OCI-LY1 (cell line): ENCODE data around the gene SEC62.

Experiments
- H2AFZ ChIP-seq: fragments of 200-600 bp; sonication (generic), shearing (Covaris generic); 2 replicates; pipeline ENCODE4 v1.6.0; 2014; ENCODE audit warnings: antibody characterized with exemption, mild to moderate bottlenecking, low read length
- H3F3A ChIP-seq: fragments of 200-600 bp; sonication (generic), shearing (Covaris generic); 2 replicates; pipeline ENCODE4 v1.6.0; 2014; ENCODE audit warnings: mild to moderate bottlenecking, antibody characterized with exemption, low read length, moderate library complexity; ENCODE audit not compliant: insufficient read depth
- H3K27ac ChIP-seq: fragments of 200-600 bp; sonication (generic); 2 replicates; pipeline ENCODE4 v1.5.1; 2014; ENCODE audit warnings: low read length, mixed run types, mild to moderate bottlenecking, low read depth; ENCODE audit not compliant: poor library complexity, severe bottlenecking
- H3K27me3 ChIP-seq: fragments of 200-600 bp; sonication (generic); 2 replicates; pipeline ENCODE4 v1.6.0; 2014; ENCODE audit warnings: antibody characterized with exemption, mild to moderate bottlenecking, low read length, moderate library complexity; ENCODE audit not compliant: insufficient read depth
- H3K36me3 ChIP-seq: fragments of 200-600 bp; sonication (generic); 2 replicates; pipeline ENCODE4 v1.6.1; 2014; ENCODE audit warnings: mild to moderate bottlenecking, antibody characterized with exemption, low read length, moderate library complexity, mixed read lengths; ENCODE audit not compliant: insufficient read depth
- H3K4me1 ChIP-seq: fragments of 200-600 bp; sonication (generic); 2 replicates; pipeline ENCODE4 v1.5.1; 2014; ENCODE audit warnings: mild to moderate bottlenecking, low read length, moderate library complexity; ENCODE audit not compliant: insufficient read depth, severe bottlenecking
- H3K4me2 ChIP-seq: fragments of 200-600 bp; sonication (generic), shearing (Covaris generic); 2 replicates; pipeline ENCODE4 v1.6.1; 2014; ENCODE audit warnings: low read length
- H3K4me3 ChIP-seq: fragments of 200-600 bp; sonication (generic); 2 replicates; pipeline ENCODE4 v1.5.1; 2014; ENCODE audit warnings: low read length, low read depth, mild to moderate bottlenecking, mixed read lengths; ENCODE audit not compliant: poor library complexity, severe bottlenecking
- H3K79me2 ChIP-seq: fragments of 200-600 bp; shearing (Covaris generic); 2 replicates; pipeline ENCODE4 v1.6.1; 2016; ENCODE audit warnings: mixed run types, low read length, mixed read lengths; ENCODE audit not compliant: insufficient read depth
- H3K9ac ChIP-seq: fragments of 200-600 bp; sonication (generic), shearing (Covaris generic); 2 replicates; pipeline ENCODE4 v1.6.1; 2014; ENCODE audit warnings: mild to moderate bottlenecking, low read length, mixed read lengths
- H3K9me2 ChIP-seq: fragments of 200-600 bp; sonication (generic), shearing (Covaris generic); 2 replicates; pipeline ENCODE4 v1.6.1; 2014; ENCODE audit warnings: low read depth, mild to moderate bottlenecking, low read length, mixed read lengths
- H3K9me3 ChIP-seq: fragments of 200-600 bp; shearing (Covaris generic); 2 replicates; pipeline ENCODE4 v1.6.1; 2014; ENCODE audit warnings: low read length, mixed read lengths
- H4K20me1 ChIP-seq: fragments of 200-600 bp; sonication (generic), shearing (Covaris generic); 2 replicates; pipeline ENCODE4 v1.6.0; 2016; ENCODE audit warnings: mild to moderate bottlenecking, low read length; ENCODE audit not compliant: insufficient read depth
- CTCF ChIP-seq: fragments of 200-600 bp; sonication (generic), shearing (Covaris generic); IDR thresholded peaks from 2 replicates; pipeline ENCODE4 v1.5.1; 2017; ENCODE audit warnings: mild to moderate bottlenecking, antibody characterized with exemption, low read length, moderate library complexity, mixed read lengths
- EZH2 ChIP-seq: fragments of 200-600 bp; sonication (generic), shearing (Covaris generic); IDR thresholded peaks from 2 replicates; pipeline ENCODE4 v1.8.0; 2017; ENCODE audit warnings: borderline replicate concordance, mixed run types, mild to moderate bottlenecking, antibody characterized with exemption, low read length, moderate library complexity, mixed read lengths

The SEC62 gene

GRCh38 chr3:169984292-169984691 is 17.7 kb downstream of the SEC62 start:
- peaks cover 99% of the 10 kb centered on the region for H3K36me3 ChIP-seq
- no peak for TF ChIP-seq EZH2
- TF ChIP-seq CTCF, result no peak

GRCh38 chr3:169990431-169990830 is 23.8 kb downstream of the SEC62 start:
- Histone ChIP-seq H3F3A (no peaks in the 10 kb centered on the region), H3K4me2 (no peak overlapping the region), H3K36me3 (peaks cover 94% of the 10 kb centered on the region)

More at GRCh38 chr3:169984292-169984691, 17.7 kb downstream of the SEC62 start:
- no peak overlapping the region for H3K4me3 ChIP-seq
- H3K9ac ChIP-seq, result no peak overlapping the region
- no peak overlapping the region for H3K27ac ChIP-seq
- H3K9me3 ChIP-seq, result no peaks in the 10 kb centered on the region
- no peaks in the 10 kb centered on the region for H3K9me2 ChIP-seq
- no peaks in the 10 kb centered on the region for H3K27me3 ChIP-seq
- H3K4me1 ChIP-seq, result peaks cover 10% of the 10 kb centered on the region
- H3F3A ChIP-seq, result no peaks in the 10 kb centered on the region
- H4K20me1 ChIP-seq, result no peaks in the 10 kb centered on the region
- no peak overlapping the region for H3K4me2 ChIP-seq
- H2AFZ ChIP-seq, result no peak overlapping the region
- H3K79me2 ChIP-seq, result peaks cover 11% of the 10 kb centered on the region; the same call in 1 of the 2 replicates

GRCh38 chr3:169992156-169992555 is 25.5 kb downstream of the SEC62 start:
- TF ChIP-seq EZH2 (no peak), CTCF (no peak)
- no peak overlapping the region for H3K4me2 ChIP-seq
- no peak overlapping the region for H3K9ac ChIP-seq
- H3K9me2 ChIP-seq, result no peaks in the 10 kb centered on the region
- no peaks in the 10 kb centered on the region for H3K27me3 ChIP-seq
- H3K79me2 ChIP-seq, result no peaks in the 10 kb centered on the region
- H3K27ac ChIP-seq, result no peak overlapping the region
- H2AFZ ChIP-seq, result no peak overlapping the region
- H3F3A ChIP-seq, result no peaks in the 10 kb centered on the region
- H4K20me1 ChIP-seq, result no peaks in the 10 kb centered on the region
- H3K4me3 ChIP-seq, result no peak overlapping the region
- no peaks in the 10 kb centered on the region for H3K4me1 ChIP-seq
- H3K9me3 ChIP-seq, result no peaks in the 10 kb centered on the region
- H3K36me3 ChIP-seq, result peaks cover 94% of the 10 kb centered on the region

More at GRCh38 chr3:169990431-169990830, 23.8 kb downstream of the SEC62 start:
- H3K9me2 ChIP-seq, result no peaks in the 10 kb centered on the region
- H2AFZ ChIP-seq, result no peak overlapping the region
- H3K27ac ChIP-seq, result no peak overlapping the region
- no peaks in the 10 kb centered on the region for H3K9me3 ChIP-seq
- H3K9ac ChIP-seq, result no peak overlapping the region
- TF ChIP-seq CTCF, result no peak
- TF ChIP-seq EZH2, result no peak
- H3K27me3 ChIP-seq, result no peaks in the 10 kb centered on the region
- no peak overlapping the region for H3K4me3 ChIP-seq
- H3K79me2 ChIP-seq, result no peaks in the 10 kb centered on the region
- H3K4me1 ChIP-seq, result no peaks in the 10 kb centered on the region
- no peaks in the 10 kb centered on the region for H4K20me1 ChIP-seq
